CD4-positive, alpha-beta T cell (primary cell): ENCODE results near the gene TMEM51. TPM values are rescaled to one million over a fixed set of nuclear protein-coding genes. Genes with fewer than 3 reads are reported as not detected.

Experiments used
- ATAC-seq: fragments of 200-7000 bp; cut with Tn5 transposase; one replicate; pipeline ENCODE4 v1.10.0; 2022; ENCODE audit warnings: mild to moderate bottlenecking; ENCODE audit not compliant: poor library complexity
- CTCF ChIA-PET: fragments of 350-600 bp; sonication (Branson Sonifier 250); formaldehyde crosslinking; loops from one replicate; lab custom pipeline; 2021; ENCODE audit warnings: antibody characterized with exemption, inconsistent platforms; lab: Charles Lee
- POLR2A ChIA-PET: fragments of 350-600 bp; sonication (Branson Sonifier 250); formaldehyde crosslinking; loops from one replicate; lab custom pipeline; 2021; ENCODE audit warnings: antibody characterized with exemption, inconsistent platforms; lab: Charles Lee
- DNase-seq, 14 experiments: peaks; one replicate each; pipeline ENCODE4 v3.0.0-alpha.2; 2013 to 2020; ENCODE audit warnings: mixed read lengths in 2 of 14
- H3K27ac ChIP-seq, 2 donors: one replicate each; pipeline versions ENCODE4 v1.5.1 to v1.7.0; 2013; ENCODE audit warnings: low read length in 2 of 2, low read depth in 1 of 2, mild to moderate bottlenecking in 1 of 2
- H3K27me3 ChIP-seq, 2 experiments: 1 replicate in 1 of 2; 2 replicates in 1 of 2; pipeline versions ENCODE4 v1.6.1 to v1.7.0; 2013; ENCODE audit warnings: low read length in 2 of 2, control low read depth in 1 of 2, mild to moderate bottlenecking in 1 of 2, moderate library complexity in 1 of 2; ENCODE audit not compliant: insufficient read depth in 2 of 2, control insufficient read depth in 1 of 2
- H3K36me3 ChIP-seq: one replicate; pipeline ENCODE4 v1.6.1; 2013; ENCODE audit warnings: low read length, control low read depth; ENCODE audit not compliant: insufficient read depth
- H3K4me1 ChIP-seq: one replicate; pipeline ENCODE4 v1.6.1; 2013; ENCODE audit warnings: low read length, control low read depth; ENCODE audit not compliant: insufficient read depth
- H3K4me3 ChIP-seq: one replicate; pipeline ENCODE4 v1.5.1; 2013; ENCODE audit warnings: mild to moderate bottlenecking, low read length, moderate library complexity
- H3K9me3 ChIP-seq, 2 experiments: 1 replicate in 1 of 2; 2 replicates in 1 of 2; pipeline versions ENCODE4 v1.6.1 to v1.7.0; 2013; ENCODE audit warnings: low read length in 2 of 2, mild to moderate bottlenecking in 2 of 2, control low read depth in 1 of 2, moderate library complexity in 1 of 2; ENCODE audit not compliant: control insufficient read depth in 1 of 2, insufficient read depth in 1 of 2
- H3K27ac Mint-ChIP-seq: one replicate; pipeline ENCODE4 v1.8.0; 2020; ENCODE audit warnings: mixed read lengths
- H3K27me3 Mint-ChIP-seq: one replicate; pipeline ENCODE4 v1.8.0; 2021; ENCODE audit warnings: mixed read lengths
- H3K36me3 Mint-ChIP-seq: one replicate; pipeline ENCODE4 v1.8.0; 2021; ENCODE audit warnings: low read depth, mixed read lengths
- H3K4me1 Mint-ChIP-seq: one replicate; pipeline ENCODE4 v1.8.0; 2021; ENCODE audit warnings: low read depth, mixed read lengths
- H3K4me3 Mint-ChIP-seq: one replicate; pipeline ENCODE4 v1.8.0; 2020; ENCODE audit warnings: mild to moderate bottlenecking, mixed read lengths
- H3K9me3 Mint-ChIP-seq: one replicate; pipeline ENCODE4 v1.8.0; 2020; ENCODE audit warnings: mixed read lengths
- CTCF ChIP-seq: fragments of 200-600 bp; IDR thresholded peaks from one replicate; pipeline ENCODE4 v1.8.0; 2022; ENCODE audit warnings: antibody characterized with exemption, mild to moderate bottlenecking
- intact Hi-C, 2 experiments: fragments of 100-400 bp; cut with DNase I in 1 of 2; cut with micrococcal nuclease in 1 of 2; formaldehyde crosslinking; loops; one replicate each; pipeline versions ENCODE4 v1.15.1 to v1.9.0; 2023 to 2025; cut with DNase I, micrococcal nuclease
- total RNA-seq, 174 experiments: library from RNA in 2 of 174; stranded (reverse) in 2 of 174; gene quantifications; one replicate each; pipeline ENCODE4 v1.2.3 and lab custom pipeline; 2021 to 2026

Gene TMEM51
- total RNA-seq, 2 experiments from 2014 or later = not detected

- no peak for DNase-seq
- ATAC-seq = no peak
- CTCF ChIA-PET = no interaction called here
- Histone ChIP-seq H3K36me3 (no peaks in the 10 kb centered on the region), H3K27me3 (peaks cover 0 to 3% of the 10 kb centered on the region in 2 experiments), H3K4me1 (no peaks in the 10 kb centered on the region), H3K27ac (no peak overlapping the region), H3K9me3 (no peaks in the 10 kb centered on the region), H3K4me3 (no peak overlapping the region)
- Mint-ChIP-seq H3K36me3 (no peaks in the 10 kb centered on the region), H3K9me3 (no peaks in the 10 kb centered on the region), H3K4me1 (no peaks in the 10 kb centered on the region), H3K27me3 (peaks cover 28% of the 10 kb centered on the region), H3K27ac (no peak overlapping the region), H3K4me3 (no peak overlapping the region)
- intact Hi-C loops = no loop called here
- POLR2A ChIA-PET = no interaction called here
- TF ChIP-seq CTCF = no peak
Observed at GRCh38 chr1:15225461-15225860, 71.9 kb downstream of the TMEM51 start.

- Histone ChIP-seq H3K27ac (no peak overlapping the region), H3K4me3 (no peak overlapping the region), H3K27me3 (peaks cover 0 to 3% of the 10 kb centered on the region in 2 experiments), H3K9me3 (no peaks in the 10 kb centered on the region), H3K4me1 (no peaks in the 10 kb centered on the region), H3K36me3 (no peaks in the 10 kb centered on the region)
- intact Hi-C loops = no loop called here
- H3K27ac Mint-ChIP-seq = no peak overlapping the region
- H3K4me3 Mint-ChIP-seq = no peak overlapping the region
- no peak for DNase-seq
- no peaks in the 10 kb centered on the region for H3K4me1 Mint-ChIP-seq
- H3K9me3 Mint-ChIP-seq = no peaks in the 10 kb centered on the region
- CTCF ChIA-PET = no interaction called here
- H3K36me3 Mint-ChIP-seq = no peaks in the 10 kb centered on the region
- ATAC-seq = no peak
- TF ChIP-seq CTCF = no peak
- H3K27me3 Mint-ChIP-seq = peaks cover 27% of the 10 kb centered on the region
- POLR2A ChIA-PET = no interaction called here
Observed at GRCh38 chr1:15226388-15227255, 73.1 kb downstream of the TMEM51 start.

- no peaks in the 10 kb centered on the region for H3K36me3 ChIP-seq
- Mint-ChIP-seq H3K9me3 (no peaks in the 10 kb centered on the region), H3K4me1 (no peaks in the 10 kb centered on the region), H3K36me3 (no peaks in the 10 kb centered on the region), H3K27me3 (peaks cover 6% of the 10 kb centered on the region), H3K4me3 (no peak overlapping the region), H3K27ac (no peak overlapping the region)
- H3K27ac ChIP-seq = no peak overlapping the region
- no peaks in the 10 kb centered on the region for H3K4me1 ChIP-seq
- CTCF ChIA-PET = interaction anchor here (0.7 kb wide), 1 partner anchor 990 kb away, joined by 3 read pairs; no protein-coding TSS in a partner anchor
- POLR2A ChIA-PET = no interaction called here
- no peaks in the 10 kb centered on the region for H3K9me3 ChIP-seq
- no peak for DNase-seq
- no peak for ATAC-seq
- TF ChIP-seq CTCF = no peak
- H3K27me3 ChIP-seq = peaks cover 0 to under 1% of the 10 kb centered on the region in 2 experiments
- intact Hi-C loops = no loop called here
- H3K4me3 ChIP-seq = no peak overlapping the region
Observed at GRCh38 chr1:15229707-15230131, 76.2 kb downstream of the TMEM51 start.
